Astrocyte of the spinal cord (primary cell): ENCODE results near the gene ECE2.

Experiments used
- DNase-seq: peaks from one replicate; pipeline ENCODE4 v3.0.0; 2011; ENCODE audit warnings: low read depth, low spot score
- H3K4me3 ChIP-seq: 2 replicates; pipeline ENCODE4 v1.5.1; 2011; ENCODE audit warnings: low read depth, mild to moderate bottlenecking, low read length, moderate library complexity
- CTCF ChIP-seq: IDR thresholded peaks from 2 replicates; pipeline ENCODE4 v1.5.1; 2012; ENCODE audit warnings: low read depth, mild to moderate bottlenecking, low read length, inconsistent platforms
- in situ Hi-C: cut with HindIII; loops from 2 replicates; pipeline ENCODE4 v1.10.0; 2017; ENCODE audit warnings: low sequenced_read_pairs

The ECE2 gene

GRCh38 chr3:184240384-184241140 lies 35.3 kb upstream of the ECE2 start:
- no peak for TF ChIP-seq CTCF
- in situ Hi-C loops = no loop called here
- no peak overlapping the region for H3K4me3 ChIP-seq
- peak; percentile 37 for DNase-seq

GRCh38 chr3:184241141-184241446 lies 34.7 kb upstream of the ECE2 start:
- no peak for DNase-seq
- in situ Hi-C loops = no loop called here
- H3K4me3 ChIP-seq = no peak overlapping the region
- no peak for TF ChIP-seq CTCF

- in situ Hi-C loops = no loop called here
- TF ChIP-seq CTCF = peak; percentile 59
- peak; percentile 26 for DNase-seq
- H3K4me3 ChIP-seq = no peak overlapping the region
Observed at GRCh38 chr3:184241447-184242296, 34.1 kb upstream of the ECE2 start.

- in situ Hi-C loops = no loop called here
- DNase-seq = no peak
- no peak overlapping the region for H3K4me3 ChIP-seq
- no peak for TF ChIP-seq CTCF
Observed at GRCh38 chr3:184242297-184242685, 33.5 kb upstream of the ECE2 start.

- H3K4me3 ChIP-seq = peak within 1 kb of the TSS; percentile 87
- in situ Hi-C loops = no loop called here
- DNase-seq = peak; percentile 90
- TF ChIP-seq CTCF = no peak
Observed at GRCh38 chr3:184248454-184249411, 27.1 kb upstream of the ECE2 start, which contains the start of gene ALG3. Gene ALG3, minus strand, starts transcription at chr3:184248962. Its CDS starts 22 bp downstream, at chr3:184248940.
